WERI-Rb-1 (cell line): Measurements from ENCODE around the gene UBE3C.

ENCODE experiments used
- DNase-seq: peaks from one replicate; pipeline ENCODE4 v3.0.0-alpha.2; 2020
- H3K27ac ChIP-seq: fragments of 250-450 bp; sonication (Bioruptor Pico); 2 replicates; pipeline ENCODE4 v1.5.1; 2020; ENCODE audit warnings: mild to moderate bottlenecking, moderate library complexity
- H3K27me3 ChIP-seq: fragments of 250-450 bp; sonication (Bioruptor Pico); 2 replicates; pipeline ENCODE4 v1.5.1; 2021; ENCODE audit warnings: mild to moderate bottlenecking, low read depth, moderate library complexity; ENCODE audit not compliant: insufficient read depth, severe bottlenecking
- H3K36me3 ChIP-seq: fragments of 250-450 bp; sonication (Bioruptor Pico); 2 replicates; pipeline ENCODE4 v1.5.1; 2020; ENCODE audit warnings: mild to moderate bottlenecking, moderate library complexity
- H3K4me3 ChIP-seq: 2 replicates; pipeline ENCODE4 v1.5.1; 2011; ENCODE audit warnings: low read depth, mild to moderate bottlenecking, control low read depth, low read length
- H3K9me3 ChIP-seq: fragments of 250-450 bp; sonication (Bioruptor Pico); 2 replicates; pipeline ENCODE4 v1.5.1; 2021; ENCODE audit warnings: mild to moderate bottlenecking, moderate library complexity; ENCODE audit not compliant: severe bottlenecking
- CTCF ChIP-seq: IDR thresholded peaks from 2 replicates; pipeline ENCODE4 v1.5.1; 2011; ENCODE audit warnings: low read depth, mild to moderate bottlenecking, control low read depth, inconsistent platforms, low read length

UBE3C gene

GRCh38 chr7:157165987-157166386 lies 27.3 kb downstream of the UBE3C start:
- Histone ChIP-seq H3K4me3 (no peak overlapping the region), H3K36me3 (peaks cover 83% of the 10 kb centered on the region), H3K27me3 (no peaks in the 10 kb centered on the region), H3K9me3 (no peaks in the 10 kb centered on the region), H3K27ac (no peak overlapping the region)
- TF ChIP-seq CTCF: no peak
- no peak for DNase-seq

GRCh38 chr7:157168571-157168970 lies 29.8 kb downstream of the UBE3C start:
- Histone ChIP-seq H3K27me3 (no peaks in the 10 kb centered on the region), H3K36me3 (peaks cover 90% of the 10 kb centered on the region), H3K4me3 (no peak overlapping the region), H3K9me3 (no peaks in the 10 kb centered on the region), H3K27ac (no peak overlapping the region)
- no peak for DNase-seq
- no peak for TF ChIP-seq CTCF

- Histone ChIP-seq H3K27ac (peak overlapping the region; percentile 97), H3K4me3 (no peak overlapping the region), H3K27me3 (no peaks in the 10 kb centered on the region), H3K36me3 (peaks cover 80% of the 10 kb centered on the region), H3K9me3 (no peaks in the 10 kb centered on the region)
- no peak for TF ChIP-seq CTCF
- DNase-seq: no peak
Measured at GRCh38 chr7:157176771-157177170, 38.0 kb downstream of the UBE3C start.

- no peaks in the 10 kb centered on the region for H3K9me3 ChIP-seq
- no peak for TF ChIP-seq CTCF
- peak overlapping the region; percentile 13 for H3K4me3 ChIP-seq
- H3K36me3 ChIP-seq: peaks cover 81% of the 10 kb centered on the region
- peak; percentile 93 for DNase-seq
- H3K27ac ChIP-seq: peak overlapping the region; percentile 97
- H3K27me3 ChIP-seq: no peaks in the 10 kb centered on the region
Measured at GRCh38 chr7:157177333-157177982, 38.7 kb downstream of the UBE3C start.

- Histone ChIP-seq H3K4me3 (peak overlapping the region; percentile 13), H3K27me3 (no peaks in the 10 kb centered on the region), H3K36me3 (peaks cover 81% of the 10 kb centered on the region), H3K9me3 (no peaks in the 10 kb centered on the region), H3K27ac (peak overlapping the region; percentile 97)
- TF ChIP-seq CTCF: no peak
- DNase-seq: peak; percentile 38
Measured at GRCh38 chr7:157177983-157178381, 39.3 kb downstream of the UBE3C start.

- H3K27me3 ChIP-seq: no peaks in the 10 kb centered on the region
- TF ChIP-seq CTCF: no peak
- H3K27ac ChIP-seq: no peak overlapping the region
- no peaks in the 10 kb centered on the region for H3K9me3 ChIP-seq
- H3K36me3 ChIP-seq: peaks cover 91% of the 10 kb centered on the region
- no peak overlapping the region for H3K4me3 ChIP-seq
- no peak for DNase-seq
Measured at GRCh38 chr7:157183832-157184231, 45.1 kb downstream of the UBE3C start.
